SJSA1 (cell line): Measurements from ENCODE around the gene NECTIN2. TPM values are rescaled to one million over a fixed set of nuclear protein-coding genes. Genes with fewer than 3 reads are reported as not detected.
"Not testable (repeated sequence)": the region's sequence is repeated elsewhere in the genome, so short reads cannot be mapped to it uniquely, and the experiment has no call there.

ENCODE experiments used
- DNase-seq, 2 experiments: peaks; one replicate each; pipeline ENCODE4 v3.0.0-alpha.2; 2015 to 2020; ENCODE audit warnings: low spot score in 2 of 2, low read depth in 1 of 2
- H3K27ac ChIP-seq: fragments of 250-450 bp; sonication (Bioruptor Pico); 2 replicates; pipeline ENCODE4 v1.5.1; 2020; ENCODE audit warnings: mild to moderate bottlenecking, moderate library complexity
- H3K27me3 ChIP-seq: fragments of 250-450 bp; sonication (Bioruptor Pico); replicated peaks from 2 replicates; pipeline ENCODE4 v1.5.1; 2020; ENCODE audit warnings: mild to moderate bottlenecking, moderate library complexity
- H3K36me3 ChIP-seq: fragments of 250-450 bp; sonication (Bioruptor Pico); 2 replicates; pipeline ENCODE4 v1.5.1; 2020; ENCODE audit warnings: mild to moderate bottlenecking
- H3K4me1 ChIP-seq: fragments of 250-450 bp; sonication (Bioruptor Pico); replicated peaks from 2 replicates; pipeline ENCODE4 v1.6.1; 2021; ENCODE audit warnings: mild to moderate bottlenecking
- H3K4me3 ChIP-seq: fragments of 250-450 bp; sonication (Bioruptor Pico); 2 replicates; pipeline ENCODE4 v1.5.1; 2020; ENCODE audit warnings: mild to moderate bottlenecking
- H3K9me3 ChIP-seq: fragments of 250-450 bp; sonication (Bioruptor Pico); replicated peaks from 2 replicates; pipeline ENCODE4 v1.5.1; 2020; ENCODE audit warnings: mild to moderate bottlenecking
- total RNA-seq: library from RNA; depleted of rRNA; stranded (reverse); fragments of >200 nt; shearing (Covaris generic); gene quantifications from 2 replicates; pipeline ENCODE4 v1.2.3, GENCODE V29; 2014

Gene NECTIN2
- total RNA-seq, 1 experiment from 2014 or later: 246 TPM

- no peak for DNase-seq
- H3K27ac ChIP-seq: no peak overlapping the region
- H3K27me3 ChIP-seq: no peaks in the 10 kb centered on the region
- H3K4me3 ChIP-seq: no peak overlapping the region
- no peaks in the 10 kb centered on the region for H3K9me3 ChIP-seq
- H3K36me3 ChIP-seq: peaks cover 17% of the 10 kb centered on the region
- H3K4me1 ChIP-seq: peaks cover 24% of the 10 kb centered on the region
Observed at GRCh38 chr19:44822670-44823372, 23.3 kb upstream of the NECTIN2 start.

- H3K27ac ChIP-seq: no peak overlapping the region
- H3K4me1 ChIP-seq: peaks cover 24% of the 10 kb centered on the region
- H3K9me3 ChIP-seq: no peaks in the 10 kb centered on the region
- no peak overlapping the region for H3K4me3 ChIP-seq
- H3K27me3 ChIP-seq: no peaks in the 10 kb centered on the region
- DNase-seq: peak; percentile 77 to 88
- peaks cover 14% of the 10 kb centered on the region for H3K36me3 ChIP-seq
Observed at GRCh38 chr19:44823373-44823698, 22.8 kb upstream of the NECTIN2 start.

- no peak for DNase-seq
- Histone ChIP-seq H3K27me3 (no peaks in the 10 kb centered on the region), H3K4me1 (peaks cover 24% of the 10 kb centered on the region), H3K9me3 (no peaks in the 10 kb centered on the region), H3K4me3 (no peak overlapping the region), H3K27ac (no peak overlapping the region), H3K36me3 (0 out of 2 replicates have a peak, but pooled peaks cover 4% of the 10 kb centered on the region)
Observed at GRCh38 chr19:44824761-44825160, 21.3 kb upstream of the NECTIN2 start.

GRCh38 chr19:44832875-44833274 lies 13.2 kb upstream of the NECTIN2 start:
- not testable (repeated sequence) for H3K4me3 ChIP-seq, H3K4me1 ChIP-seq, DNase-seq, H3K27ac ChIP-seq, H3K27me3 ChIP-seq, H3K9me3 ChIP-seq, H3K36me3 ChIP-seq

GRCh38 chr19:44834399-44834798 lies 11.7 kb upstream of the NECTIN2 start:
- not testable (repeated sequence) for H3K4me1 ChIP-seq, H3K36me3 ChIP-seq, H3K4me3 ChIP-seq, H3K9me3 ChIP-seq, DNase-seq, H3K27ac ChIP-seq, H3K27me3 ChIP-seq

- Histone ChIP-seq H3K9me3 (no peaks in the 10 kb centered on the region; the same call in 1 of the 2 replicates), H3K27me3 (no peaks in the 10 kb centered on the region)
Observed at GRCh38 chr19:44839276-44839675, 6.8 kb upstream of the NECTIN2 start.

GRCh38 chr19:44840811-44841210 lies 5.3 kb upstream of the NECTIN2 start:
- Histone ChIP-seq H3K4me3 (no peak overlapping the region), H3K27ac (no peak overlapping the region), H3K36me3 (no peaks in the 10 kb centered on the region)

More at GRCh38 chr19:44839276-44839675, 6.8 kb upstream of the NECTIN2 start:
- no peak for DNase-seq
- Histone ChIP-seq H3K27ac (no peak overlapping the region), H3K4me3 (no peak overlapping the region), H3K4me1 (peaks cover 7% of the 10 kb centered on the region), H3K36me3 (no peaks in the 10 kb centered on the region)

GRCh38 chr19:44841231-44841630 lies 4.9 kb upstream of the NECTIN2 start:
- Histone ChIP-seq H3K36me3 (peaks cover 1% of the 10 kb centered on the region), H3K27ac (no peak overlapping the region), H3K4me1 (peaks cover 15% of the 10 kb centered on the region), H3K4me3 (no peak overlapping the region), H3K27me3 (no peaks in the 10 kb centered on the region), H3K9me3 (no peaks in the 10 kb centered on the region; the same call in 1 of the 2 replicates)
- no peak for DNase-seq

More at GRCh38 chr19:44840811-44841210, 5.3 kb upstream of the NECTIN2 start:
- H3K27me3 ChIP-seq: no peaks in the 10 kb centered on the region
- H3K4me1 ChIP-seq: peaks cover 15% of the 10 kb centered on the region
- no peaks in the 10 kb centered on the region; the same call in 1 of the 2 replicates for H3K9me3 ChIP-seq
- no peak for DNase-seq

GRCh38 chr19:44845286-44845611 lies 848 bp upstream of the NECTIN2 start:
- peaks cover 38% of the 10 kb centered on the region for H3K36me3 ChIP-seq
- no peaks in the 10 kb centered on the region for H3K27me3 ChIP-seq
- H3K4me3 ChIP-seq: peak overlapping the region; percentile 38
- H3K27ac ChIP-seq: no peak overlapping the region
- DNase-seq: no peak
- H3K4me1 ChIP-seq: peaks cover 40% of the 10 kb centered on the region
- H3K9me3 ChIP-seq: no peaks in the 10 kb centered on the region

GRCh38 chr19:44846455-44847143 lies 502 bp downstream of the NECTIN2 start:
- H3K4me3 ChIP-seq: peak overlapping the region; percentile 99
- DNase-seq: peak; percentile 71 to 79

GRCh38 chr19:44847144-44848035 lies 1.3 kb downstream of the NECTIN2 start:
- DNase-seq: peak; percentile 66 to 77
- peaks cover 58% of the 10 kb centered on the region for H3K36me3 ChIP-seq
- peak overlapping the region; percentile 99 for H3K27ac ChIP-seq
- peak overlapping the region; percentile 99 for H3K4me3 ChIP-seq
- H3K27me3 ChIP-seq: no peaks in the 10 kb centered on the region
- no peaks in the 10 kb centered on the region for H3K9me3 ChIP-seq
- H3K4me1 ChIP-seq: peaks cover 47% of the 10 kb centered on the region

More at GRCh38 chr19:44846455-44847143, 502 bp downstream of the NECTIN2 start:
- Histone ChIP-seq H3K36me3 (peaks cover 51% of the 10 kb centered on the region), H3K27me3 (no peaks in the 10 kb centered on the region), H3K9me3 (no peaks in the 10 kb centered on the region), H3K4me1 (peaks cover 47% of the 10 kb centered on the region), H3K27ac (peak overlapping the region; percentile 99)

- peak overlapping the region; percentile 99 for H3K27ac ChIP-seq
- DNase-seq: peak; percentile 60 to 64
- peak overlapping the region; percentile 99 for H3K4me3 ChIP-seq
- peaks cover 47% of the 10 kb centered on the region for H3K4me1 ChIP-seq
- peaks cover 58% of the 10 kb centered on the region for H3K36me3 ChIP-seq
- H3K9me3 ChIP-seq: no peaks in the 10 kb centered on the region
- no peaks in the 10 kb centered on the region for H3K27me3 ChIP-seq
Observed at GRCh38 chr19:44848036-44848811, 2.1 kb downstream of the NECTIN2 start.

- Histone ChIP-seq H3K4me3 (peak overlapping the region; percentile 99), H3K27me3 (no peaks in the 10 kb centered on the region), H3K4me1 (peaks cover 46% of the 10 kb centered on the region), H3K36me3 (peaks cover 63% of the 10 kb centered on the region), H3K27ac (peak overlapping the region; percentile 99), H3K9me3 (no peaks in the 10 kb centered on the region)
- no peak for DNase-seq
Observed at GRCh38 chr19:44848812-44849447, 2.8 kb downstream of the NECTIN2 start.
